GM21723 (cell line): ENCODE measurements around the gene ABHD16A.

Source experiments
- ATAC-seq: cut with Tn5 transposase; IDR thresholded peaks from one replicate; pipeline ENCODE4 v1.9.1; 2021; ENCODE audit warnings: mild to moderate bottlenecking, moderate library complexity; ENCODE audit not compliant: unreplicated experiment

ABHD16A gene

GRCh38 chr6:31642798-31643570, 60.1 kb downstream of the ABHD16A start:
- no peak for ATAC-seq

DNA sequence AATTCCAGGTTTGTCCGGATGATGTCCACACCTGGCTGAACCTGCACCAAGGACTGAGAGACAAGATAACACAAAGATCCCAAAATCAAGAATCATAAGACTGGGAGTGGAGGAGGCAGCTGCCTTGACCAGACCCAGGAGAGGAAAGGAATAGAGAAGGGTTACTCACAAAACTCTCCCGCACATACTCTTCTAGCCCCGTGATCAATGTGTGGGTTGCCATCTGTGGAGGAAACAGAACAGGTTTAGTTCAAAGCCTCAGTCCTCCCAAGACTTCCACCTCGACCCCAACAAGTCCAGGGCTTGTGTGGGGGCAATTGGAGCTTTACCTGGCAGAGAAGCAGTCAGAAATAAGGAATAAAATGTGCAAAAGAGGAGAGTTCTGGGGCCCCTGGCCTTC, 61.8 kb downstream of the ABHD16A start:
- no peak for ATAC-seq

DNA sequence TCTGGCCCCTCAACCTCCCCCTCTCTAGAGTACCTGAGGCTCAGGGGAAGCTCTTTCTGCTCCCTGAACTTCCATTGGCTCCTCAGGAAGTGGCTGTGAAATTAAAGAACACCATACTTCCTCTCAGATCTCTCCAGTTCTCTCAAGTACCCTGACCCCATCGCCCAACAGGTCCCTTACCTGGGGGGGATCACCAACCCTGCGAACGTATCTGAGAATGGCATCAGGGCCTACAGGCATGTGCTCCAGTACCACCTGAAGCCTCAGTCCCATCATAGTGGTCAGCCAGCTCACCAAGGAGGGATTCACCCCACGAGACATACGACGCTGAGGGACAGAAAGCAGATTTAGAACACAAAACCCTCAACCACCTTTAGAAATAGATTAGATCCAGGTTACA, 62.5 kb downstream of the ABHD16A start:
- ATAC-seq = no peak

DNA sequence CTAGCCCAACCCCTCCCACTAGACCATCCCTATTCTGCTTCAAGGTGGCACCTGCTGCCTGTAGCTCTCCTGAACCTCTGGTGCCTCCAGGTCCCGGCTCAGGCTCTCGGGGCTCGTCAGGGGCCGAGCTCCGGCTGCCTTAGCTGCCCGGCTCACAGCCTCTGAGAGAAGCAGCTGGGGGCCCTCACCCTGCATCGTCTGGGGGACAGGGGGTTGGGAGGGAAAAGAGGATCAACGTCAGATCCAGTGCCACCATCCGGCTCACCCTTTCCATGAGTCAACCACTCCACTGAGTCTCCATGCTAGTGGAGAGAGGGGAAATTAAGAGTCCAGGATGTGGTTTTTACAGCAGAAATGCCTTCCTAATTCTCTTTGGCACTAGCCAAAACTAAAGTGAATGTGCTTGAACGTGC, 63.7 kb downstream of the ABHD16A start:
- ATAC-seq = no peak

- ATAC-seq = no peak
Observed at GRCh38 chr6:31639043-31639442, 64.1 kb downstream of the ABHD16A start.
